HG03045 (cell line): ENCODE results near the gene SLC46A3.
A peak's percentile ranks its signal among the peaks of the same experiment; 100 is the strongest.
"Not testable (repeated sequence)": the region's sequence is repeated elsewhere in the genome, so short reads cannot be mapped to it uniquely, and the experiment has no call there.

Experiments
- ATAC-seq: cut with Tn5 transposase; IDR thresholded peaks from one replicate; pipeline ENCODE4 v1.9.1; 2021; ENCODE audit warnings: mild to moderate bottlenecking, moderate library complexity; ENCODE audit not compliant: unreplicated experiment

The SLC46A3 gene

DNA sequence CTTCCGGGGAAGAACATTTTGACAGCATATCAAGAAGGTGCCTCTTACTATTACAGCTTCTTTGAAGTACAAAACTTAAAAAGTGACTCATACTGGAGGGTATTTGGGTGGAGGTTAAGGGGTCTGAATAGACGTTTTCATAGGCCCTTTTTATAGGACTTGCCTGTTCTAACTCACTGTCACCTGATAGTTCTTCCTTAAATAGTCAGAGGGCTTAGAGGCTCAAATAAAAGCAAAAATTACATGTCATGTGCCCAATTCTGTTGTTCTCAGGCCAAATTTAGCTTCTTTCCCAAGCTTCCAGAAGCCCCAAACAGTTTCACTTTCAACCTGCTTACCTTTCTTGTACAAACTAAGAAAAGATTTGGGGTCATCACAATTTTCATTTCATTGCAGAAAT, 16.1 kb upstream of the SLC46A3 start:
- no peak for ATAC-seq

DNA sequence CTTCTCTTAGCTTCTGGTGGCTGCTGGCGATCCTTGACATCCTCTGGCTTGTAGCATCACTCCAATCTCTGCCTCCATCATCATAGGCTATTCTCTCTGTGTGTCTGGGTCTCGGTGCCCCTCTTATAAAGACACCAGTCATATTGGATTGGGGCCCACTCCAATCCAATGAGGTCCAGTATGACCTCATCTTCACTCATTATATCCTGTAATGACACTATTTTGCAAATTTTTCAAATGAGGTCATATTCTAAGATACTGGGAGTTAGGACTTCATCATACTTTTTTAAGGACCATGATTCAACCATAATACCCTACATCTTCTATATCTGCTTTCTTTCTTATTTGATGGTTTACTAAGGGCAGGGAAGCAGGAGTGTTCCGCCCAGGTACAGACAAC, 12.0 kb upstream of the SLC46A3 start:
- ATAC-seq = no peak

DNA sequence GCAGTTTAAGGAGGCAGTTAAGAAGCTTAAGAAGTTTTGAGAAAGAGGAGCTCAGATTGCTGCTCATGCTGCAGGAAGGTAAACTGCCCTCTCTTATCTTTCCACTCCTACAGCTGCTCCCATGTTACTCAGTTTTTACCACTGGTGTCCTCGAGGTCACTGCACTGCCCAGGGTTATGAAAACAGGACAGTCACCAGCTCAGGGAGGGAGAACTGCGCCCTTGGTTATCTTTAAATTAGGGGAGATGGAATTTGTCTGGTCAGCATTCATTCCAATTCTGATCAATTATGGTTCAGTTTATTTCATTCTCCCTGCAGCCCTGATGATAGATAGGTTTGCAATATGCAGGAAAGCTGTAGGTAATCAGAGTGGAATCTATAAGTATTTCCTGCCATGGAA, 10.8 kb upstream of the SLC46A3 start:
- no peak for ATAC-seq

DNA sequence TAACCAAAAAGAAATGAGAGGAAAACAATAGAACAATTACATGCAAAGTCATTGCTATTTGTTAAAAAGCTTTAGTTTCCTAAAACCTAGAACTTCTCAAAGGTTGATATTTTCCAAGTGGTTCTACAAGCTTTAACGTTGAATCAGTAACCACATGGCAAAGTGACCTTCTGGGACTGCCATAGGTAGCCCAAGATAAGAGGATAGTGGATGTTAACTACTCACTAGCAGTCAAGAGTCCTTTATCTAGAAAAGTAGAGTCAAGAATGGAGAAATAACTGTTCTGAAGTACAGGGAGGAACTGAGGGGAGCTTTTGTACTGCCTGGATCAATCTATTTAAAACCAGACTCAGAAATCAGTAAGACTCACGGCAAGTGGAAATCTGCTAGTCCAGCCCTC, 9.9 kb upstream of the SLC46A3 start:
- no peak for ATAC-seq

DNA sequence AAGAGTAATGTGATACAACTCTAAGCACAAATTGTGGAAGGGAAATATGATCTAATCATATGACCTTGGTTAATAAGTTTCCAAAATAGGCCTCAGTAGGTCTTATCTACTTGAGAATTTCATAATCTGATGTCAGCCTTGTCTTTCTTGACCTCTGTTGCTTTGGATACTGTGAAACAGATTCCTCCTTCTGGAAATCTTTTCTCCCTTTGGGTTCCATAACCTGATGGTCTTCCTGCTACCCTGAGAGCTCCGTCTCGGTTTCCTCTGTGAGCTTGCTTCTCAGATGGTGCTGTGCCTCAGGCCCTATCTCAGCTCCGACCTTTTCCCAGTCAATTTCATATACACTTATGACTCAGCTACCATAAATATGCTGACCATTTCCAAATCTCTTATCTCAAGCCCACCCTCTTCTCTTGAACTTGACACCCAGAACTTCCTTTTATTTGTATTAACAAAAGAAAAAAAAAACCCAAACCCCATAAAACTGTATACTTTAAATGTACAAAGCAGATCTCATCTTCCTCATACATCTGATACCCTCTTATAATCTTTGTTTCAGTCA, 6.4 kb upstream of the SLC46A3 start:
- ATAC-seq = no peak

DNA sequence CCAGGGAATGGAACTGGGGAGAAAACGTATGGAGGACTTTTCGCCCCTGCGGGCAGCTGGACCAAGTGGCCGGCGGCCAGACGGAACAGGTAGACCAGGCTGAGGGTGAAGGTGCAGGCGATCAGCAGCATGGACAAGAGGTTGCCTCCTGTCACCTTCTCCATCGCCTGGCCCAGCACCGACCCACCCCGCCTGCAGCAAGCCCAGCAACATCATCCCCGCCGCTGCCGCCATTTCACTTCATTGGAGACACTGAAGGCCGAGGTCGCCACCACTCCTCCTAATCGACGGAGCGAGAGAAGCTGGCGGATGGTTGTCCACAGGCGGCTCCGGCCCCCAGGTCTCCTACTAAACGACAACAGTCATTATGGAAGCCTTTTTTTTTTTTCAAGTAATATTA, 5.0 kb upstream of the SLC46A3 start:
- no peak for ATAC-seq

DNA sequence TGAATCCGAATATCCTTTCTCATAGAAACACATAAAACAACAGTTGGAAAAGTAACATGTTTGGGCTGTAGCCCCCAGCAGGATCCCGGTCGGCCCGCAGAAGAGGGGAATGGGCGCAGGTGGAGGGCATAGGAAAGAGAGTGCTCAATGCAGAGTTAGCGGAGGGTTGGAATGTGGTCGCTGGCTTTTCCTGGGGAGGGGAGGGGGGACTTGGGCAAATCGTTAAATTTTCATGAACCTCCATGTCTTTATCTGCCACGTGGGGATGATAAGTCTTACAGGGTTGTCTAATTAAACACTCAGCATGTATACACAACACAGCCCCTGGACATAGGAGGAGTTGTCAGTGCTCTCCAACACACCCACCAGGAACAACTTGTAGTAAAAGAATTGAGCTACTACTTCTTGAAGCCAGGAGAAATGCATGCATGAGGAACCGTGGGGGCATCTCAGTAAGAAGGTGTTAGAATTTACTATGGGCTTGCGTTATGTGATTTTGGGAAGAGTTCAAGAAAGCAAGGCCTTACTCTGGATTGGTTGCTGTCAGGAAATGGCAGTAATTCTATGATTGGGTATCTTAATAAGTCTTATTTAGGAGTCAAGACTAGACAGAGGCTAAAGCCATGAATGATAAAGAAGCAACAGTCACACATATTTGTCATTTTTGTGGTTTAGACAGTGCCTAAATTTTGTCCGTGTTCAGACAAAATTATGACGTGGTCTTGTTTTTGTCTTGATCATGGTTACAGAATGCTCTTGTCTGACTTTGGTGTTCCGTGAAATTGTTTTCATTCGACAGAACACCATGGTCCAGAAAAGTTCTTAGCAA, 671 bp upstream of the SLC46A3 start:
- ATAC-seq = peak; percentile 5

DNA sequence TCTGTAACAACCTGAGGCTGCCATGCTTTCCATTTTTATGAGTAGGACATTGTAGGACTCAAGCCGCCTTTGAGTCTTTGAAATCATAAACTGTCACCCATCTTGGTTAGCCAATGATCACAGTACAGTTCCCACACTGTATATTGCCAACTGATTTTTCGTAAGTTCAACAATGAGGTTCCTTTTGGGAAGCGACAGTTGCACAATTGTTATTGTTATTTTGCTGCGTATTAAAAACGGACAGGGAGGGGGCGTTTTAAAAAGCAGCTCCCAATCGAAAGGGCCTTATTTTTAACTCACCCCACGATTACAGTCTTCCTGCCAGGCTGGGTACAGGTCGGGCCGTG, 601 bp downstream of the SLC46A3 start:
- ATAC-seq = no peak

DNA sequence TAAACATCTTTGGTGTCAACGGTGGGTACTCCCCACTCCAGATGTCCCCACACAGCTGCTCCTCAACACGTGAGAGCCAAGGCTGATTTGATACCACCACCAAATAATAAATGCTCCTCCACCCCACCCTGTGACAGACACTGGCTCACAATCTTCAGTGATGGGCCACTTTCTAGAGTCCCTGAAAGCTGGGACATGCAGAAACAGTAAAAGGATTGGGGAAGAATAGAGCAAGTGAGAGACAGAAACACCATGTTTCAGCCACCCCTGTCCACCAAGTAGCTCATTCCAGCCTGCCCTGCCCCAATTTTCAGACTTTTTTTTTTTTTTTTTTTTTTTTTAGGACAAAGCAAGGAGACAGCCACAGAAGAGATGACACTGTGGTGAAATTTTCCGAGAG, 1.6 kb downstream of the SLC46A3 start:
- no peak for ATAC-seq

DNA sequence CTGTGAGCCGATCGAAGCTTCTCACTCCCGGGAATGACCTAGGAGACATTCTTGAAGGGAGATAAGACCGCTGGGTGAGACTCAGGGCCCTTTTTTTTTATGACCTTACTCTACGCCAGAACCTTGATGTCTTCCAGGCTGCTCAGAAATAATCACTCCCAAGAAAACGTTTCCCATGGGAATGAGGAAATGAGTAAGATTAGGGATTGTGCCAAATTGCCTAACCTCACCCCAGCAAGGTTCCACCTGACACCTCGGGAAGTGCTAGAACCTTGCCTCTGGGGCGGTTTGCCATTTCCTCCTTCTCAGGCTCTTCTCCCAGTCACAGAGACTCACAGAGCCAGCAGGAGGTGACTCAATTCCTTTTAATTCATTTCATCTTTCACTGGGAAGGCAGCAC, 2.3 kb downstream of the SLC46A3 start:
- ATAC-seq = no peak

DNA sequence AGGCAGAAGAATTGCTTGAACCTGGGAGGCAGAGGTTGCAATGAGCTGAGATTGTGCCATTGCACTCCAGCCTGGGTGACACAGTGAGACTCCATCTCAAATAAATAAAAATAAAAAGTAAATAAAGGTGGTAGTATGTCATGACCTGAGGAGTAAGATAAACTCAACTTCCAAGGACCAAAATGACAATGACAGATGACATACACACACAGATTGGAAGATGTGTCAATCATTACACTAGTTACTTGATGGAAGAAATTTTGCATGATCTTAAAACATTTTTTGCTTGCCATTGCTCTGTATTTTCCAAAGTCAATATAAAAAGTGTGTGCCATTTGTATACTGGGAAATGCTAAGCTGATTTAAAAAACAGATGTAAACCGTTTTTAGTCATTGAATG, 4.1 kb downstream of the SLC46A3 start:
- no peak for ATAC-seq

DNA sequence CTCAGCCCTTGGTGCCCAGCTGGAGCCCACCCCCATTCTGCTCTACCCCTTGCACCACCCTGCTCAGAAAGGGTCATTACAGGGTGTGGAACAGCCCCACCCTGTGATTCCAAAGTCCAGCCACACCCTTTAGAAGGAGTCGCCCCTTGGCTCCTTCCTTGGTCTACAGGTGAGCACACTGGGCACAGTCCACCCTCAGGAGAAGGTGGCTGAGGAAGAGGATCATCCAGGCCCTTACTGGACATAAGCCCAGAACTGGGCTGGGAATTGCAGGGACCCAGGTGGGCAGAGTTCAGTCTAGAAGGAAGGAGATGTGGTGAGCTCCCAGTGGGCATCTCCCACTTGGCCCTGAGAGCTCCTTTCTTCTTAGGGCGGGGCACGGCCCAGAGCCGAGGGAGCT, 8.6 kb downstream of the SLC46A3 start:
- ATAC-seq = no peak

DNA sequence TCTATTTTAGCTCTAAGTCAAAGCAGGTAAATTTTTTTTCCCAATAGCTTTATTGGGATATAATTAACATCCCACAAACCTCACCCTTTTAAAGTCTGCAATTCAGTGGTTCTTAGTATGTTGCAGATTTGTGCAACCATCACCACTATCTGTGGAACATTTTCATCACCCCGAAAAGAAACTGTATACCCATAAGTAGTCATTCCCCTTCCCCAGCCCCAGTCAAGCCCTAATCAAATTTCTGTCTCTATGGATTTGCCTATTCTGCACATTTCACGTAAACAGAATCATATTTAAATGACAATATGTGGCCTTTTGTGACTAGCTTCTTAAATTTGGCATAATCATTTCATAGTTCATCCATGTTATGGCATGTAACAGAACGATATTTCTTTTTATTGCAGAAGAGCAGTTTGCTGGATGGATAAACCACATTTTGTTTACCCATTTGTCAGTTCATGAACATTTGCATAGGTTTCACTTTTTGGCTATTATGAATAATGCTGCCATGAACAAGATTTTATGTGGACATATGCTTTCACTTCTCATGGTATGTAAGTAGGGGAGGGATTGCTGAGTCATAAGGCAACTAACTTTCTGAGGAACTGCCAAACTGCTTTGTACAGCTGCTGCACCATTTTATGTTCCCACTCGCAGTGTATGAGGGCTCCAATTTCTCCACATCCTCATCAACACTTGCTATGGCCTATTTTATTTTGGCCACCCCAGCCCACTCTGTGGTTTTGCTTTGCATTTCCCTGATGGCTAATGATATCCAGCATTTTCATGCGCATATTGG, 10.9 kb downstream of the SLC46A3 start:
- peak; percentile 97 for ATAC-seq

DNA sequence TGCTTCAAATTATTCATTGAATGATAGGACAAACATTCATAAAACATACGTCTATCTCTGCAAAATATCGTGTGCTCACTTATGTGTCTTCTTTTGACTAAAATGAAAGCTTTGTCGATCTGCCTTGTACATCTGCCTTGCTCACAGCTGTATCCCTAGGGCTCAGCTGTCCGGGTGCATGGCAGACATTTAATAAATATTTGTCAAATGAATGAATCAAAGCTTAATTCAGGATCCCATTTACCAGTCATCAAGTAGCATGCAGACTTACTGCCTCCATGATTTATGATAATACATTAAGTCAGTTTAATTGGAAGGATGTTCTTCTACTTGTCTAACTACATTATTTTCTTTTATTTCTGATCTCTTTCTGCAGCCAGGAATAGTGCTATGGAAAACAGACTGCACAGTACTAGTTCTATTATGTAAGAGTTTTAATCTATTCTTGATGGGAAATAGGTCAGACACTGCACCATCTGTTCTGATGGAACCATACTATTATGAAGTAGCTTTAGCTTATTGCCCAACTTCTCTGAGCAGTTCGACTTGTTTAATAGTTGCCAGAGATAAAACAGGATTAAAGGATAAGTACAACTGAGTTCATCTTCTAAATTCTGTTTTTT, 13.2 kb downstream of the SLC46A3 start:
- no peak for ATAC-seq

DNA sequence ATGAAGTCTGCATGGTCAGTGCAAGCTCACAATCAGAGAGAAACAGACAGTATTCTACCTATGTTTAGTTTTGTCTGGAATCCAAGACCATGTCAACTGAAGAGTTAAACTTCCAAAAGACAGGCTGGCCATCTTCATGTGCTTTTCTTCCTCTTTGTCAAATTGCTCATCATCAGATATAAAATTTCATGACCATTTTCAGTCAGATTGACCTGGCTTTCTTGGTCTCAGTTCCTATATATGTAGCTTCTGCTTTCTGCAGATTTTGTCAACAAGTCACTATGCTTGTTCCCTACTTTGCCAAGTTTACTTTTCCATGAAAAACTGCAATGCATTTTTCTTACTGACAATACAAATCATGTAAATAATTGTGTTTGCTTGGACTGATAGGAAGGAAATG, 13.9 kb downstream of the SLC46A3 start:
- no peak for ATAC-seq

DNA sequence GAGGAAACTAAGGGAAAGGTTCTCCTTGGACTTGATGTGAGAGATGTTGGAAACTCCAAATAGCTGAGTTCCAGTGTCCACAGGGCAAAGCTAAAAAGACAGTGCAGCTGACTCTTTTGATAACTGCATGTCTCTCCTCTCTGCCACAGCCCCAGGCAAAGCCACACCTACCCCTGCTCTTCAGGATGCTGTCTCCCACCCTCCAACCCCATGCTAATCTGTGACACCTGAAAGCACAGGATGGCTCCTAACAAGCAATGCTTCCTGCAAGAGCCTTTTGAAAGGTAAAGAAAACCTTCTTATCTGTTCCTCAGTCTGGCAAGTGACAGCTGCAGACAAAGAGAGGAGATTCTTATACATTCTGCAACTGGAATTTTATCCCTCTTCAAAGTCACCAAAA, 14.5 kb downstream of the SLC46A3 start:
- no peak for ATAC-seq

DNA sequence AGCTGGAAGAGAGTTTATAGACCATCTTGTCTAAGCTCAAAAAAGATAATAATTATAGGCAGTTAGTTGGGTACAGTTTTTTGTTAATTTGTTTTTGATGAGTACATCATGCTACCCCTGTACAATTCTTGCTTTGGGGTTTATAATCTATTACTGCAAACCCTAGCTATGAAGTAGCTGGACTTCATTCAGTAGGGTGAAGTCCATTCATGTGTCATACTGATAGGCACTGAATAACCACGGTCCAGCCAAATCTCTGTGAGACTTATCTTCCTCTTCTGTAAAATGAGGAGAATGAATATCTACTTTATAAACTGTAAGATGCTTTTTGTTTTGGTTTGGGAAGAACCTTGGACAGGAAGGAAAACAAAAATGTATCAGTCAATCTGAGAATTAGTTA, 19.5 kb downstream of the SLC46A3 start:
- no peak for ATAC-seq

DNA sequence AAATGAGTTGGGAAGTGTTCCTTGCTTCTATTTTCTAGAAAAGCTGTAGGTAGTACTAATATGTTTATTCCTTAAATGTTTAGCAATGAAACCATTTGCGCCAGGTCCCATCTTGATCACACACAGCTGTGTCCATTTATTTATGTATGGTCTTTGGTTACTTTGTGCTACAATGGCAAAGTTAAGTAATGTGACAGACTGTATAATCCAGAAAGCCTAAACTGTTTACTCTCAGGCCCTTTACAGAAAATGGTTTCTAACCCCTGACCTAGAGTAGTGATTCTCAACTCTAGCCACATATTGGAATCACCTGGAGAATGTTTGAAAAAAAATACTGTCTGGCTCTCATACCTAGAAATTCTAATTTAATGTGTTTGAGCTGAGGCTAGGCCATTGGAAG, 21.3 kb downstream of the SLC46A3 start:
- ATAC-seq = no peak

DNA sequence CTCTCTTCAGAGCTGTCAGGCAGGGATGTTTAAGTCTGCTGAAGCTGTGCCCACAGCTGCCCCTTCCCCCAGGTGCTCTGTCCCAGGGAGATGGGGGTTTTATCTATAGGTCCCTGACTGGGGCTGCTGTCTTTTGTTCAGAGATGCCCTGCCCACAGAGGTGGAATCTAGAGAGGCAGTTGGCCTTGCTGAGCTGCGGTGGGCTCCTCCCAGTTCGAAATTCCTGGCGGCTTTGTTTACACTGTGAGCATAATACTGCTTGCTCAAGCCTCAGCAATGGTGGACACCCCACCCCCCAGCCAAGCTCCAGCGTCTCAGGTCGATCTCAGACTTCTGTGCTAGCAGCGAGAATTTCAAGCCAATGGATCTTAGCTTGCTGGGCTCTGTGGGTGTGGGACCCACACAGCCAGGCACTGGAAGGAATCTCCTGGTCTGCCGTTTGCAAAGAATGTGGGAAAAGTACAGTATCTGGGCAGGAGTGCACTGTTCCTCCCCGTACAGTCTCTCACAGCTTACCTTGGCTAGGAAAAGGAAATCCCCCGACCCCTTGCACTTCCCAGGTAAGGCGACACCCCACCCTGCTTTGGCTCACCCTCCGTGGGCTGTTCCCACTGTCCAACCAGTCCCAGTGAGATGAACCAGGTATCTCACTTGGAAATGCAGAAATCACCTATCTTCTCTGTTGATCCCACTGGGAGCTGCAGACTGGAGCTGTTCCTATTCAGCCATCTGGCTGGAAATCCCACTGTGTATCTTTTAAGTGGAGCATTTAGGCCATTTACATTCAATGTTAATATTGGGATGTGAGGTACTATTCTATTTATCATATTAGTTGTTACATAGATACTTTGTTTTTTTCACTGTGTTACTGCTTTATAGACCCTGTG, 24.9 kb downstream of the SLC46A3 start:
- ATAC-seq = not testable (repeated sequence)

DNA sequence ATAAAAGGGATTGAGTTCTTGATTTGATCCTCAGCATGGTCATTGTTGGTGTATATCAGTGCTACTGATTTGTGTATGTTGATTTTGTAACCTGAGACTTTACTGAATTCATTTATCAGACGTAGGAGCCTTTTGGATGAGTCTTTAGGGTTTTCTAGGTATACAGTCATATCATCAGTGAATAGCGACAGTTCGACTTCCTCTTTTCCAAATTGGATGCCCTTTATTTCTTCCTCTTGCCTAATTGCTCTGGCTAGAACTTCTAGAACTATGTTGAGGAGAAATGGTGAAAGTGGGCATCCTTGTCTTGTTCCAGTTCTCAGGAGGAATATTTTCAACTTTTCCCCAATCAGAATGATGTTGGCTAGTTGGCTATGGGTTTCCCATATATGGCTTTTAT, 32.9 kb downstream of the SLC46A3 start:
- ATAC-seq = no peak

DNA sequence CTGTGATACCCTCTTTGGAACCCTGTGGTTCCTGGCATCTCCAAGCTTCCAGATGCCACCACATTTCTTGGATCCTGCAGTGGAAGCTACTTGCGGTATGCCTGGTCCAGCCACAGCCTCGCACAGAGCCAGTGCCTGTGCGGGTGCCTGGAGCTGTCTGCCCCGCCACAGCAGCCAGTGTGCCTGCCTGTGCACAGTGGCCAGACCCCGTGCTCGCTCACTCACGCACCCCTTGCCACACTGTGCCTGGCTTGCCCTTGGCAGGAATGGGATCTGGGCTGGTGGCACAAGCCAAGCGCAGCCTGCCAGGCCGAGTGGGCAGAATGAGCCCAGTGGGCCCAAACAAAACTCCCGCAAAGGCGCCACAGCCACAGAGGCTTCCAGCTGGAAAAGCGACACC, 33.7 kb downstream of the SLC46A3 start:
- no peak for ATAC-seq
